Transverse colon (tissue), 4 donors: ENCODE measurements around the gene PAX7. TPM values are rescaled to one million over a fixed set of nuclear protein-coding genes. Genes with fewer than 3 reads are reported as not detected.

ENCODE experiments used
- DNase-seq: peaks from one replicate; pipeline ENCODE4 v3.0.0-alpha.2; 2019
- H3K27ac ChIP-seq, 4 donors: fragments of 200-600 bp; sonication (generic); 2 replicates each; pipeline ENCODE4 v1.5.1; 2016 to 2018; ENCODE audit warnings: inconsistent platforms in 4 of 4
- H3K27me3 ChIP-seq: fragments of 200-600 bp; sonication (generic); 2 replicates; pipeline ENCODE4 v1.5.1; 2017; ENCODE audit warnings: inconsistent platforms
- H3K36me3 ChIP-seq, 4 donors: fragments of 200-600 bp; sonication (generic); 2 replicates each; pipeline ENCODE4 v1.5.1; 2017 to 2019; ENCODE audit warnings: inconsistent platforms in 4 of 4
- H3K4me1 ChIP-seq, 4 donors: fragments of 200-600 bp; sonication (generic); 2 replicates each; pipeline ENCODE4 v1.5.1; 2017 to 2020; ENCODE audit warnings: inconsistent platforms in 4 of 4
- H3K4me3 ChIP-seq, 4 donors: fragments of 200-600 bp; sonication (generic); 1 replicate in 1 of 4; 2 replicates in 3 of 4; pipeline versions ENCODE4 v1.5.1 to v1.6.1; 2017 to 2019; ENCODE audit warnings: inconsistent platforms in 4 of 4
- H3K9me3 ChIP-seq, 2 donors: fragments of 200-600 bp; sonication (generic); 2 replicates each; pipeline ENCODE4 v1.5.1; 2017 to 2019; ENCODE audit warnings: inconsistent platforms in 2 of 2
- EP300 ChIP-seq: sonication (generic); formaldehyde crosslinking; IDR thresholded peaks from one replicate; pipeline ENCODE4 v1.6.1; 2017; ENCODE audit warnings: antibody characterized with exemption, low read depth
- POLR2A ChIP-seq: fragments of 450-650 bp; IDR thresholded peaks from one replicate; pipeline ENCODE4 v1.6.1; 2016; ENCODE audit warnings: antibody characterized with exemption, mild to moderate bottlenecking, moderate library complexity
- POLR2AphosphoS5 ChIP-seq, 3 donors: sonication (generic); formaldehyde crosslinking; IDR thresholded peaks; one replicate each; pipeline ENCODE4 v1.6.1; 2016; ENCODE audit warnings: antibody characterized with exemption in 3 of 3
- WGBS, 2 donors: methylation state at CpG; one replicate each; pipeline ENCODE4 v1.1.5; 2018; ENCODE audit warnings: low coverage in 1 of 2; 5-methylcytosine and 5-hydroxymethylcytosine counted together
- in situ Hi-C, 4 donors: fragments of 200-750 bp; cut with MboI; loops; one replicate each; pipeline versions ENCODE4 v1.15.0 to v1.15.1; 2017; ENCODE audit warnings: low sequenced_read_pairs in 3 of 4, low pct_ligation_motif_present in 1 of 4, low pct_unique_long_range_greater_than_20kb in 1 of 4
- intact Hi-C: fragments of 100-400 bp; cut with DNase I; formaldehyde crosslinking; loops from one replicate; pipeline ENCODE4 v1.15.1; 2023; ENCODE audit warnings: low total_unique reads
- total RNA-seq, 4 donors: library from RNA; depleted of rRNA; stranded (reverse); fragments of >200 nt; gene quantifications; one replicate each; pipeline ENCODE4 v1.1.0, GENCODE V29; 2016
- TF ChIP-seq, protein P1 (sequence below), 5 experiments: fragments of 200-600 bp in 3 of 5; fragments of 450-650 bp in 2 of 5; sonication (generic) in 3 of 5; IDR thresholded peaks; 1 replicate in 2 of 5; 2 replicates in 3 of 5; pipeline ENCODE4 v1.5.1; 2016 to 2017; ENCODE audit warnings: antibody characterized with exemption in 5 of 5, inconsistent platforms in 3 of 5, mild to moderate bottlenecking in 2 of 5, moderate library complexity in 1 of 5

The PAX7 gene
- total RNA-seq, 4 donors from 2014 or later, result not detected

DNA sequence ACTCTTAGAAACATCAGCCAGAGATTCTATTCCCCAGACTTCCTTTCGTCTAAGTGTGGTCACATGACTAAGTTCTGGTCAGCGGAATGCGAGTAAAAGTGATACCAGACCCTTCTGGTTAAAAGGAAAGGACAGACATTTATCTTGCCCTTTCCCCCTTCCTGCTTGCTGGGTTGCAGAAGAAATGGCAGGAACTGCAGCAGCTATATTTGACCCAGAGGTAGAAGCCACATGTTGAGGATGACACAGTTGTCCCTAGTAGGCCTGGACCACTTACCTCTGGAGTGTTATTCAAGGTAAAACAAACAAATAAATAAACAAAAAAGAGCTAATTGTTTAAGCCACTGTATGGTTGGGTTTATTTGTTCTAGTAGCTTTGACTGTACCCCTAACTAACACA lies 155.5 kb downstream of the PAX7 start:
- H3K9me3 ChIP-seq, result no peaks in the 10 kb centered on the region
- no peak overlapping the region for H3K27ac ChIP-seq
- intact Hi-C loops (no loop called here), in situ Hi-C loops (no loop called here)
- TF ChIP-seq POLR2A (no peak), POLR2AphosphoS5 (IDR thresholded peaks at IDR 0.05) (no peak), EP300 (no peak)
- TF ChIP-seq, protein P1, sequence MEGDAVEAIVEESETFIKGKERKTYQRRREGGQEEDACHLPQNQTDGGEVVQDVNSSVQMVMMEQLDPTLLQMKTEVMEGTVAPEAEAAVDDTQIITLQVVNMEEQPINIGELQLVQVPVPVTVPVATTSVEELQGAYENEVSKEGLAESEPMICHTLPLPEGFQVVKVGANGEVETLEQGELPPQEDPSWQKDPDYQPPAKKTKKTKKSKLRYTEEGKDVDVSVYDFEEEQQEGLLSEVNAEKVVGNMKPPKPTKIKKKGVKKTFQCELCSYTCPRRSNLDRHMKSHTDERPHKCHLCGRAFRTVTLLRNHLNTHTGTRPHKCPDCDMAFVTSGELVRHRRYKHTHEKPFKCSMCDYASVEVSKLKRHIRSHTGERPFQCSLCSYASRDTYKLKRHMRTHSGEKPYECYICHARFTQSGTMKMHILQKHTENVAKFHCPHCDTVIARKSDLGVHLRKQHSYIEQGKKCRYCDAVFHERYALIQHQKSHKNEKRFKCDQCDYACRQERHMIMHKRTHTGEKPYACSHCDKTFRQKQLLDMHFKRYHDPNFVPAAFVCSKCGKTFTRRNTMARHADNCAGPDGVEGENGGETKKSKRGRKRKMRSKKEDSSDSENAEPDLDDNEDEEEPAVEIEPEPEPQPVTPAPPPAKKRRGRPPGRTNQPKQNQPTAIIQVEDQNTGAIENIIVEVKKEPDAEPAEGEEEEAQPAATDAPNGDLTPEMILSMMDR (IDR thresholded peaks at IDR 0.05), result no peak
- no peaks in the 10 kb centered on the region for H3K36me3 ChIP-seq
- peaks cover 48% of the 10 kb centered on the region for H3K27me3 ChIP-seq
- WGBS, 2 donors, result 55% methylated on average over 3 of the region's 3 CpGs; no CpG with 5 or more reads in 1 of the 2 donors
- no peak overlapping the region for H3K4me3 ChIP-seq
- no peaks in the 10 kb centered on the region for H3K4me1 ChIP-seq
- DNase-seq, result no peak

DNA sequence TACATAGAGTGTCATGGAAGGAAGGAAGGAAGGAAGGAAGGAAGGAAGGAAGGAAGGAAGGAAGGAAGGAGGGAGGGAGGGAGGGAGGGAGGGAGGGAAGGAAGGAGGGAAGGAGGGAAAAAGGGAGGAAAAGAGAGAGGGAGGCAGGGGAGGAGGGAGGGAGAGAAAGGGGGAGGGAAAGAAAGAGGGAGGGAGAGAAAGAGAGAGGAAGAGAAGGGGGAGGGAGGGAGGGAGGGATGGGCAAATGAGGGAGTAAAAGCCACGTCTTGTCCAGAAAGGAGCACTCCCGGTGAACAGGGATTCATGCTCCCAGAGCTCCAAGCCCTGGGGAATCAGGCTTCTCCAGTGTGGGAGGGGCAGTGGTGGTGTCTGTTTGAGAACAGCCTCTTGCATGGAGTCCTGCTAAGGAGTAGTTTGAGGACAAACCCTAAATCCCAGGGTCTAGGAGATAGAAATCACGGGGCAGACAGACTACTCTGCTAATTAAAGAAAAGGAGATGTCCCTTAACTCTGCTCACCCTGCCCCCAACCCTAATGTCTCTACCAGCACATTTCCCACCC lies 157.3 kb downstream of the PAX7 start:
- in situ Hi-C loops (no loop called here), intact Hi-C loops (no loop called here)
- Histone ChIP-seq H3K4me3 (no peak overlapping the region), H3K9me3 (no peaks in the 10 kb centered on the region), H3K27ac (no peak overlapping the region), H3K4me1 (no peaks in the 10 kb centered on the region), H3K27me3 (peaks cover 61% of the 10 kb centered on the region), H3K36me3 (no peaks in the 10 kb centered on the region)
- TF ChIP-seq POLR2A, result no peak
- no peak for TF ChIP-seq POLR2AphosphoS5 (IDR thresholded peaks at IDR 0.05)
- TF ChIP-seq EP300, result no peak
- TF ChIP-seq, protein P1 (IDR thresholded peaks at IDR 0.05), result no peak
- 20 to 30% methylated on average over 2 to 3 of the region's 3 CpGs for whole genome bisulfite sequencing, 2 donors
- no peak for DNase-seq

DNA sequence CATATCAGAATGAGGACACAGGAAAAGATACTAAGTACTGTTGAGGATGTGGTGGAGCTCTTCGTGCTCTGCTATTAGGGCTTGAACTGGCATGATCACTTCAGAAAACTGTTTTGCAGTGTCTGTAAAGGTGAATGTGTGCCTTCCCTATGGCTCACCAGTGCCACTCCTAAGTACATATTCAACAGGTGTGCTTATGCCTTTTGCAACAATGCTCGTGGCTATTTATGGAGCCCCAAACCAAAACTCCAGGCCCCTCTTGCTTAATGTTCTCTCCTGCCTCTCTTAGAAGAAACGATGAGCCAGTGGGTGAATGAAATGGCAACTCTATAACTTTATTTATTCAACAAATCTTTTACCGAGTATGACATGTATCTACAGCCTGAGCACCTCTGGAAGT lies 158.6 kb downstream of the PAX7 start:
- intact Hi-C loops, result no loop called here
- DNase-seq, result no peak
- H3K27me3 ChIP-seq, result peaks cover 59% of the 10 kb centered on the region
- no peak overlapping the region for H3K4me3 ChIP-seq
- H3K4me1 ChIP-seq, result no peaks in the 10 kb centered on the region
- H3K9me3 ChIP-seq, result no peaks in the 10 kb centered on the region
- in situ Hi-C loops, result no loop called here
- no peaks in the 10 kb centered on the region for H3K36me3 ChIP-seq
- no peak overlapping the region for H3K27ac ChIP-seq
- WGBS, 2 donors, result 49 to 50% methylated on average over 4 of the region's 4 CpGs
- TF ChIP-seq, protein P1 (IDR thresholded peaks at IDR 0.05), result no peak
- TF ChIP-seq POLR2A, result no peak
- TF ChIP-seq POLR2AphosphoS5 (IDR thresholded peaks at IDR 0.05), result no peak
- TF ChIP-seq EP300, result no peak

DNA sequence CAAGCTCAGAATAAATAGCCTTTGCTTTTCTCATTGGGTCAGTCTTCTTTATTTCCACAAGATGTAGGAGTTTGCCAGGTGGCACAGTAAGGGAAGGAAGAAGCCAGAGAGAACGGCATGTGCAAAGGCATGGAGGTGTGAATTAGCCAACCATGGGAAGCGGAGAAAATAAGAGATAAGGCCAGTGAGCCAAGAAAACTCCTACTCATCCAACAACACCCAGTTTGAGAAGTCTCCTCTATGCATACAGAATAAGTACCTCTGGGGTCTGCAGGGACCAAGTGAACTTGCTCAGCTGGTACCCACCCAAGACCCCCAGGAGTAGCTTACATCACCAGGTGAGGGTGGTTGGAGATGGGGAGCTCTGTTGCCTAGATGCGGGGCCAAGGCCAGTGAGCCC lies 162.1 kb downstream of the PAX7 start:
- in situ Hi-C loops (no loop called here), intact Hi-C loops (no loop called here)
- Histone ChIP-seq H3K9me3 (no peaks in the 10 kb centered on the region), H3K36me3 (no peaks in the 10 kb centered on the region), H3K4me1 (no peaks in the 10 kb centered on the region), H3K27ac (no peak overlapping the region), H3K4me3 (no peak overlapping the region), H3K27me3 (peaks cover 39% of the 10 kb centered on the region)
- TF ChIP-seq, protein P1 (IDR thresholded peaks at IDR 0.05), result no peak
- TF ChIP-seq POLR2AphosphoS5 (IDR thresholded peaks at IDR 0.05), result no peak
- no peak for TF ChIP-seq EP300
- WGBS, 2 donors, result 67 to 94% methylated on average over 2 to 3 of the region's 3 CpGs
- no peak for DNase-seq
